ENCODE results near the gene FAM187B.
"Not testable (repeated sequence)": the region's sequence is repeated elsewhere in the genome, so short reads cannot be mapped to it uniquely, and the experiment has no call there.

The FAM187B gene

GRCh38 chr19:35246466-35247092, 18.0 kb upstream of the FAM187B start:
- Histone ChIP-seq H3K36me3 (no peaks in the 10 kb centered on the region), H3K4me3 (ENCODE audit: low read depth in 1 of 2, low read length in 1 of 2) (no peak overlapping the region), H3K4me1 (ENCODE audit: control insufficient read depth in 1 of 2, insufficient read depth in 1 of 2, low read depth in 1 of 2, low read length in 1 of 2) (no peaks in the 10 kb centered on the region), H3K9me3 (no peaks in the 10 kb centered on the region), H3K27me3 (peaks cover 67% of the 10 kb centered on the region), H3K27ac (no peak overlapping the region)
- TF ChIP-seq CTCF (IDR thresholded peaks at IDR 0.05), result no peak

GRCh38 chr19:35241417-35241816, 12.9 kb upstream of the FAM187B start:
- H3K4me1 ChIP-seq (ENCODE audit: control insufficient read depth in 1 of 2, insufficient read depth in 1 of 2, low read depth in 1 of 2, low read length in 1 of 2), result no peaks in the 10 kb centered on the region
- no peaks in the 10 kb centered on the region for H3K9me3 ChIP-seq
- no peaks in the 10 kb centered on the region for H3K36me3 ChIP-seq
- TF ChIP-seq CTCF (IDR thresholded peaks at IDR 0.05), result no peak
- H3K27me3 ChIP-seq, result peaks cover 24% of the 10 kb centered on the region
- H3K4me3 ChIP-seq (ENCODE audit: low read depth in 1 of 2, low read length in 1 of 2), result no peak overlapping the region
- H3K27ac ChIP-seq, result no peak overlapping the region

- no peaks in the 10 kb centered on the region for H3K36me3 ChIP-seq
- no peak for TF ChIP-seq CTCF (IDR thresholded peaks at IDR 0.05)
- no peak overlapping the region for H3K4me3 ChIP-seq (ENCODE audit: low read depth in 1 of 2, low read length in 1 of 2)
- H3K27me3 ChIP-seq, result peaks cover 13% of the 10 kb centered on the region
- no peaks in the 10 kb centered on the region for H3K4me1 ChIP-seq (ENCODE audit: control insufficient read depth in 1 of 2, insufficient read depth in 1 of 2, low read depth in 1 of 2, low read length in 1 of 2)
- no peak overlapping the region for H3K27ac ChIP-seq
- no peaks in the 10 kb centered on the region for H3K9me3 ChIP-seq
Observed at GRCh38 chr19:35240327-35240726, 11.8 kb upstream of the FAM187B start.

GRCh38 chr19:35239597-35239996, 11.1 kb upstream of the FAM187B start:
- H3K27ac ChIP-seq; H3K9me3 ChIP-seq; H3K36me3 ChIP-seq; H3K4me3 ChIP-seq (ENCODE audit: low read depth in 1 of 2, low read length in 1 of 2); H3K4me1 ChIP-seq (ENCODE audit: control insufficient read depth in 1 of 2, insufficient read depth in 1 of 2, low read depth in 1 of 2, low read length in 1 of 2): not testable (repeated sequence)
- peaks cover 13% of the 10 kb centered on the region for H3K27me3 ChIP-seq

- Histone ChIP-seq H3K36me3 (no peaks in the 10 kb centered on the region), H3K27ac (no peak overlapping the region), H3K4me3 (ENCODE audit: low read depth in 1 of 2, low read length in 1 of 2) (no peak overlapping the region), H3K4me1 (ENCODE audit: control insufficient read depth in 1 of 2, insufficient read depth in 1 of 2, low read depth in 1 of 2, low read length in 1 of 2) (no peaks in the 10 kb centered on the region), H3K27me3 (peaks cover 8% of the 10 kb centered on the region), H3K9me3 (no peaks in the 10 kb centered on the region)
- no peak for TF ChIP-seq CTCF (IDR thresholded peaks at IDR 0.05)
Observed at GRCh38 chr19:35236638-35237400, 8.3 kb upstream of the FAM187B start.

- Histone ChIP-seq H3K27me3 (no peaks in the 10 kb centered on the region), H3K27ac (no peak overlapping the region), H3K9me3 (no peaks in the 10 kb centered on the region), H3K36me3 (no peaks in the 10 kb centered on the region), H3K4me1 (ENCODE audit: control insufficient read depth in 1 of 2, insufficient read depth in 1 of 2, low read depth in 1 of 2, low read length in 1 of 2) (no peaks in the 10 kb centered on the region), H3K4me3 (ENCODE audit: low read depth in 1 of 2, low read length in 1 of 2) (no peak overlapping the region)
- TF ChIP-seq CTCF (IDR thresholded peaks at IDR 0.05), result no peak
Observed at GRCh38 chr19:35232912-35233311, 4.4 kb upstream of the FAM187B start.

Measured in neutrophil (primary cell).